Breast epithelium (tissue), 4 donors: ENCODE data around the gene TCF21. TPM values are rescaled to one million over a fixed set of nuclear protein-coding genes. Genes with fewer than 3 reads are reported as not detected.

ENCODE experiments used
- DNase-seq, 2 donors: peaks; one replicate each; pipeline ENCODE4 v3.0.0-alpha.2; 2019; ENCODE audit warnings: low spot score in 2 of 2
- H3K27ac ChIP-seq, 2 donors: fragments of 200-600 bp; sonication (generic) in 1 of 2; one replicate each; pipeline ENCODE4 v1.5.1; 2016 to 2019; ENCODE audit warnings: mild to moderate bottlenecking in 1 of 2
- H3K27me3 ChIP-seq, 2 donors: fragments of 200-600 bp; sonication (generic) in 1 of 2; one replicate each; pipeline versions ENCODE4 v1.5.1 to v1.6.0; 2017 to 2019; ENCODE audit warnings: control low read depth in 1 of 2, mild to moderate bottlenecking in 1 of 2
- H3K36me3 ChIP-seq: fragments of 200-600 bp; one replicate; pipeline ENCODE4 v1.5.1; 2019
- H3K4me1 ChIP-seq, 2 donors: fragments of 200-600 bp; sonication (generic); one replicate each; pipeline ENCODE4 v1.5.1; 2016 to 2019; ENCODE audit warnings: control low read depth in 1 of 2
- H3K4me3 ChIP-seq, 3 donors: fragments of 200-600 bp; sonication (generic); 1 replicate in 2 of 3; 2 replicates in 1 of 3; pipeline ENCODE4 v1.5.1; 2016 to 2019; ENCODE audit warnings: mild to moderate bottlenecking in 3 of 3, moderate library complexity in 2 of 3
- H3K9me3 ChIP-seq, 2 donors: fragments of 200-600 bp; sonication (generic) in 1 of 2; one replicate each; pipeline ENCODE4 v1.5.1; 2016 to 2019; ENCODE audit warnings: control low read depth in 1 of 2
- CTCF ChIP-seq, 3 donors: fragments of 450-650 bp; IDR thresholded peaks; one replicate each; pipeline ENCODE4 v1.5.1; 2016 to 2017; ENCODE audit warnings: antibody characterized with exemption in 3 of 3, mild to moderate bottlenecking in 3 of 3, moderate library complexity in 3 of 3
- POLR2A ChIP-seq: fragments of 450-650 bp; IDR thresholded peaks from one replicate; pipeline ENCODE4 v1.6.1; 2016; ENCODE audit warnings: antibody characterized with exemption, mild to moderate bottlenecking, moderate library complexity
- POLR2AphosphoS5 ChIP-seq, 3 donors: sonication (generic); formaldehyde crosslinking; IDR thresholded peaks; one replicate each; pipeline ENCODE4 v1.6.1; 2017; ENCODE audit warnings: antibody characterized with exemption in 3 of 3
- intact Hi-C: fragments of 100-400 bp; cut with DNase I; formaldehyde crosslinking; loops from one replicate; pipeline ENCODE4 v1.15.1; 2023; ENCODE audit warnings: low total_unique reads
- total RNA-seq, 3 donors: library from RNA; depleted of rRNA; stranded (reverse); fragments of >200 nt; gene quantifications; one replicate each; pipeline ENCODE4 v1.1.0, GENCODE V29; 2016

TCF21 gene
- total RNA-seq, 3 donors from 2014 or later, result 1.0 TPM; not detected in 2

GRCh38 chr6:133906050-133906449 is 17.1 kb downstream of the TCF21 start:
- Histone ChIP-seq H3K36me3 (no peaks in the 10 kb centered on the region), H3K9me3 (no peaks in the 10 kb centered on the region), H3K27me3 (peaks cover 0 to 23% of the 10 kb centered on the region in 2 donors), H3K27ac (no peak overlapping the region), H3K4me1 (no peaks in the 10 kb centered on the region), H3K4me3 (no peak overlapping the region)
- intact Hi-C loops, result no loop called here
- no peak for TF ChIP-seq POLR2A
- no peak for TF ChIP-seq CTCF (IDR thresholded peaks at IDR 0.05)
- TF ChIP-seq POLR2AphosphoS5 (IDR thresholded peaks at IDR 0.05), result no peak
- no peak for DNase-seq

GRCh38 chr6:133916650-133917151 is 27.8 kb downstream of the TCF21 start:
- Histone ChIP-seq H3K36me3 (no peaks in the 10 kb centered on the region), H3K9me3 (no peaks in the 10 kb centered on the region), H3K27me3 (no peaks in the 10 kb centered on the region), H3K27ac (no peak overlapping the region), H3K4me1 (no peaks in the 10 kb centered on the region), H3K4me3 (no peak overlapping the region)
- peak; percentile 62 to 77 for DNase-seq
- intact Hi-C loops, result no loop called here
- TF ChIP-seq CTCF (IDR thresholded peaks at IDR 0.05) (peak; percentile 52 to 76 (median 54)), POLR2A (no peak), POLR2AphosphoS5 (IDR thresholded peaks at IDR 0.05) (no peak)

- intact Hi-C loops, result no loop called here
- Histone ChIP-seq H3K4me1 (no peaks in the 10 kb centered on the region), H3K27me3 (peaks cover 0 to 2% of the 10 kb centered on the region in 2 donors), H3K36me3 (no peaks in the 10 kb centered on the region), H3K9me3 (no peaks in the 10 kb centered on the region), H3K4me3 (no peak overlapping the region), H3K27ac (no peak overlapping the region)
- TF ChIP-seq CTCF (IDR thresholded peaks at IDR 0.05), result no peak
- no peak for TF ChIP-seq POLR2A
- TF ChIP-seq POLR2AphosphoS5 (IDR thresholded peaks at IDR 0.05), result no peak
- DNase-seq, result no peak
Observed at GRCh38 chr6:133917781-133918180, 28.9 kb downstream of the TCF21 start.

GRCh38 chr6:133918208-133918930 is 29.5 kb downstream of the TCF21 start:
- H3K27ac ChIP-seq, result no peak overlapping the region
- H3K4me1 ChIP-seq, result no peaks in the 10 kb centered on the region
- no peaks in the 10 kb centered on the region for H3K36me3 ChIP-seq
- H3K27me3 ChIP-seq, result peaks cover 0 to 3% of the 10 kb centered on the region in 2 donors
- intact Hi-C loops, result no loop called here
- TF ChIP-seq POLR2AphosphoS5 (IDR thresholded peaks at IDR 0.05) (no peak), CTCF (IDR thresholded peaks at IDR 0.05) (no peak), POLR2A (no peak)
- H3K4me3 ChIP-seq, result no peak overlapping the region
- no peaks in the 10 kb centered on the region for H3K9me3 ChIP-seq
- DNase-seq, result no peak

- intact Hi-C loops, result no loop called here
- H3K4me1 ChIP-seq, result no peaks in the 10 kb centered on the region
- no peak overlapping the region for H3K4me3 ChIP-seq
- no peak overlapping the region for H3K27ac ChIP-seq
- DNase-seq, result no peak
- H3K9me3 ChIP-seq, result no peaks in the 10 kb centered on the region
- TF ChIP-seq POLR2AphosphoS5 (IDR thresholded peaks at IDR 0.05), result no peak
- TF ChIP-seq POLR2A, result no peak
- TF ChIP-seq CTCF (IDR thresholded peaks at IDR 0.05), result no peak
- peaks cover 0 to 3% of the 10 kb centered on the region in 2 donors for H3K27me3 ChIP-seq
- H3K36me3 ChIP-seq, result no peaks in the 10 kb centered on the region
Observed at GRCh38 chr6:133919362-133919761, 30.4 kb downstream of the TCF21 start.
